ENCODE measurements around the gene ZNF43.
"Not testable (repeated sequence)": the region's sequence is repeated elsewhere in the genome, so short reads cannot be mapped to it uniquely, and the experiment has no call there.

ZNF43 gene

DNA sequence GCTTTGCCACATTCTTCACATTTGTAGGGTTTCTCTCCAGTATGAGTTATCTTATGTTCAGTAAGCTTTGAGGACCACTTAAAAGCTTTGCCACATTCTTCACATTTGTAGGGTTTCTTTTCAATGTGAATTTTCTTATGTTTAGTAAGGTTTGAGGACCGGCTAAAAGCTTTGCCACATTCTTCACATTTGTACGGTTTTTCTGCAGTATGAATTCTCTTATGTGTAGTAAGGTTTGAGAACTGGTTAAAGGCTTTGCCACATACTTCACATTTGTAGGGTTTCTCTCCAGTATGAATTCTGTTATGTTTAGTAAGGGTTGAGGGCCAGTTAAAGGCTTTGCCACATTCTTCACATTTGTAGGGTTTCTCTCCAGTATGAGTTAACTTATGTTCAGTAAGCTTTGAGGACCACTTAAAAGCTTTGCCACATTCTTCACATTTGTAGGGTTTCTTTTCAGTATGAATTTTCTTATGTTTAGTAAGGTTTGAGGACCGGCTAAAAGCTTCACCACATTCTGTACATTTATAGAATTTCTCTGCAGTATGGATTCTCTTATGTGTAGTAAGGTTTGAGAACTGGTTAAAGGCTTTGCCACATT lies 27.5 kb downstream of the ZNF43 start:
- not testable (repeated sequence) for DNase-seq

GRCh38 chr19:21789466-21790085 lies 46.4 kb downstream of the ZNF43 start:
- DNase-seq: no peak

DNA sequence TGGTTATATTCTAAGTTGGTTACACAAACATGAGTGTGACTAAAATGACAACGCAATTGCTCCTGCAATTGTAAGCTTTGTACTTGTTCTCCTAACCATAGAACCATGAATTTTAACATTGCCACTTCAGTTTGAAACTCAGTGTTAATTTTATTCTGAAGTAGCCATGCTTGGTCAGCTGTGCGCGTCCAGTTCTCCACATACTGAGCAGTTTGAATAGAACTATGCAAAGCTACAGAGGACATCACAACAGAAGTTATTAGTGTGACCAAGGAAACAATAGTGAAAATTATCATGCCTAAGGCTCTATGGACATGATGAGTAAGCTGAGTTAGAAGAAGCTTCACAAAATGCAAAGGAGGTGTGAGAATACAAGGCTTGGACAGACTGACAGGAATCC lies 49.0 kb downstream of the ZNF43 start:
- no peak for DNase-seq

- DNase-seq: not testable (repeated sequence)
Measured at GRCh38 chr19:21775792-21776191, 60.2 kb downstream of the ZNF43 start.

- peak; percentile 31 to 96 (median 84) for DNase-seq
Measured at GRCh38 chr19:21767065-21767800, 68.7 kb downstream of the ZNF43 start, which contains the start of gene ZNF100. Gene ZNF100 (minus strand): TSS chr19:21767579. CDS start chr19:21767429, 150 bp downstream.

DNA sequence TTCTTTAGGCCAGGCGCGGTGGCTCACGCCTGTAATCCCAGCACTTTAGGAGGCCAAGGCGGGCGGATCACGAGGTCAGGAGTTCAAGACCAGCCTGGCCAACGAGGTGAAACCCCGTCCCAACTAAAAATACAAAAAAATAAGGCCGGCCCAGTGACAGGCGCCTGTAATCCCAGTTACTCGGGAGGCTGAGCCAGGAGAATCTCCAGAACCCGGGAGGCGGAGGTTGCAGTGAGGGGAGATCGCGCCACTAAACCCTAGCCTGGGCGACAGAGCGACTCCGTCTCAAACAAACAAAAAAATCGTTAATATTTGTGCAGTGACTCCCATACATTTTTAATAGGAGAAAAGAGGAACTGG lies 69.3 kb downstream of the ZNF43 start:
- peak in 1 of 56 donors; percentile 25 for DNase-seq

DNA sequence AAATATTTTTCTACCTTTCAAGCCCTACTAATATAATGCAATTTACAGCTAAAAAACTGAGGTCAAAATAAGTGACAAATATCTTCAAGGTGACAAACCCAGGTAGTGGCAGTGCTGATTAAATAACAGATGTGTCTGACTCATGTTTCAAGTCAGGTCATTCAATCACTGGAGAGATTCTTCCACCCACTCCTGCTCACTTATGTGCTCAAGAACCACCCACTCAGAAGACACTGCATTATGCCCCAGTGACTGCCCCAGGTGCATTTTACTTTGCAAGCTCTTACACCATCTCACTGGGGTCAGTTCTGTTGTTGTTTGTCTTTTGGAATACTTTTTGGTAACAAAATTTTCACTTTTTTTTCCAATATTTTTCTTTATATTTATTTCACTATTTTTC lies 70.8 kb downstream of the ZNF43 start:
- no peak for DNase-seq

- DNase-seq: not testable (repeated sequence)
Measured at GRCh38 chr19:21761547-21761946, 74.4 kb downstream of the ZNF43 start.

GRCh38 chr19:21758296-21758695 lies 77.7 kb downstream of the ZNF43 start:
- no peak for DNase-seq

DNA sequence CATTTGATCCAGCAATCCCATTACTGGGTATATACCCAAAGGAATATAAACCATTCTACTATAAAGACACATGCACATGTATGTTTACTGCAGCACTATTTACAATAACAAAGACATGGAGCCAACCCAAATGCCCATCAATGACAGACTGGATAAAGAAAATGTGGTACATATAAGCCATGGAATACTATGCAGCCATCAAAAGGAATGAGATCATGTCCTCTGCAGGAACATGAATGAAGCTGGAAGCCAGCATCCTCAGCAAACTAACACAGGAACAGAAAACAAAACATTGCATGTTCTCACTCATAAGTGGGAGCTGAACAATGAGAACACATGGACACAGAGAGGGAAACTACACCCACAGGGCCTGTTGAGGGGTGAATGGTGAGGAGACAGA lies 80.4 kb downstream of the ZNF43 start:
- not testable (repeated sequence) for DNase-seq
